ENCODE results near the gene GORAB. TPM values are rescaled to one million over a fixed set of nuclear protein-coding genes. Genes with fewer than 3 reads are reported as not detected.

The GORAB gene
- total and polyA plus RNA-seq, 2 of the 13 experiments (the other 11 are each of a cell fraction or from before 2014, with no cell fraction given): 6.6 to 9.2 TPM

- no TSS peak for BruUV-seq (replicated peaks)
- intact Hi-C loops (cut with micrococcal nuclease; ENCODE audit: unreplicated experiment) (no loop called here), in situ Hi-C loops (cut with HindIII; ENCODE audit: extremely low pct_ligation_motif_present, low pct_unique_long_range_greater_than_20kb) (no loop called here)
- H2AFZ ChIP-seq (ENCODE audit: low read length): no peak overlapping the region
- H3K9me3 ChIP-seq (ENCODE audit: low read length): no peaks in the 10 kb centered on the region
- no peaks in the 10 kb centered on the region for H3K79me2 ChIP-seq (ENCODE audit: insufficient read depth, low read length)
- H3K36me3 ChIP-seq (replicated peaks in 1 of 2; ENCODE audit: control insufficient read depth in 1 of 2, insufficient read depth in 2 of 2, low read length in 2 of 2): no peaks in the 10 kb centered on the region
- H3K4me3 ChIP-seq (replicated peaks in 1 of 3; ENCODE audit: insufficient read depth in 1 of 3, low read depth in 2 of 3, low read length in 3 of 3): no peak overlapping the region
- ChIA-PET POLR2A (no interaction called here), CTCF (ENCODE audit: low intra/inter-chr PET ratio, low total read pairs) (no interaction called here)
- no peak for DNase-seq (ENCODE audit: low spot score)
- H3K27me3 ChIP-seq (ENCODE audit: control insufficient read depth in 1 of 2, insufficient read depth in 2 of 2, low read length in 2 of 2): peaks cover 0 to 4% of the 10 kb centered on the region in 2 experiments; a peak in 1 of 5 replicates
- H3K4me1 ChIP-seq (ENCODE audit: insufficient read depth, low read length): no peaks in the 10 kb centered on the region
- no peak overlapping the region for H3K4me2 ChIP-seq (ENCODE audit: low read depth, low read length)
- no peak overlapping the region for H3K27ac ChIP-seq (ENCODE audit: extremely low read length, insufficient read depth, low read length)
- 4% methylated on average over 5 of the region's 5 CpGs for WGBS (ENCODE audit: low lambda C conversion rate)
- H4K20me1 ChIP-seq (ENCODE audit: insufficient read depth, low read length): no peaks in the 10 kb centered on the region
- FAIRE-seq: no peak
- no peak for ATAC-seq
- H3K9ac ChIP-seq (ENCODE audit: insufficient read depth, low read depth, low read length): no peak overlapping the region
- TF ChIP-seq RAD51 (IDR thresholded peaks at IDR 0.05; ENCODE audit: borderline replicate concordance) (no peak), ZBTB10 (CRISPR knock-in tag; IDR thresholded peaks at IDR 0.05; ENCODE audit: borderline replicate concordance) (no peak), ZNF451 (CRISPR knock-in tag; IDR thresholded peaks at IDR 0.05) (no peak), ZNF629 (CRISPR knock-in tag; conservative IDR thresholded peaks at IDR 0.05) (no peak), ZNF503 (CRISPR knock-in tag; IDR thresholded peaks at IDR 0.05) (no peak), TOPORS (CRISPR knock-in tag; IDR thresholded peaks at IDR 0.05) (no peak), KAT2B (IDR thresholded peaks at IDR 0.05; ENCODE audit: borderline replicate concordance, low read depth, low read length) (no peak), KDM5A (IDR thresholded peaks at IDR 0.05; ENCODE audit: borderline replicate concordance, low read length) (no peak), ZBTB46 (CRISPR knock-in tag; IDR thresholded peaks at IDR 0.05; ENCODE audit: borderline replicate concordance) (no peak), PREB (CRISPR knock-in tag; IDR thresholded peaks at IDR 0.05) (no peak), HOXA5 (CRISPR knock-in tag; IDR thresholded peaks at IDR 0.05) (no peak), ARID2 (CRISPR knock-in tag; IDR thresholded peaks at IDR 0.05; ENCODE audit: borderline replicate concordance) (no peak), AKAP8 (CRISPR knock-in tag; IDR thresholded peaks at IDR 0.05) (no peak)
Measured at GRCh38 chr1:170594066-170594626, 62.2 kb downstream of the GORAB start.

Data from HepG2 (cell line).